GM12872 (cell line): Measurements from ENCODE around the gene TM4SF1.

ENCODE experiments used
- CTCF ChIP-seq: IDR thresholded peaks from 3 replicates; pipeline ENCODE4 v1.5.1; 2011; ENCODE audit warnings: low read depth, mild to moderate bottlenecking, low read length, moderate library complexity; ENCODE audit not compliant: insufficient read depth

Gene TM4SF1

GRCh38 chr3:149381173-149382100 is 4.0 kb upstream of the TM4SF1 start:
- TF ChIP-seq CTCF, result no peak

- no peak for TF ChIP-seq CTCF
These were observed 1.2 kb upstream of the TM4SF1 start for GRCh38 chr3:149378478-149379309.

- no peak for TF ChIP-seq CTCF
These were observed 586 bp downstream of the TM4SF1 start for GRCh38 chr3:149376718-149377407.

GRCh38 chr3:149375501-149376196 is 1.8 kb downstream of the TM4SF1 start:
- TF ChIP-seq CTCF, result no peak

GRCh38 chr3:149374793-149375500 is 2.5 kb downstream of the TM4SF1 start:
- TF ChIP-seq CTCF, result no peak

- TF ChIP-seq CTCF, result no peak
These were observed 3.1 kb downstream of the TM4SF1 start for GRCh38 chr3:149374391-149374790.
